ENCODE measurements around the gene TAP1. TPM values are rescaled to one million over a fixed set of nuclear protein-coding genes. Genes with fewer than 3 reads are reported as not detected.
A peak's percentile ranks its signal among the peaks of the same experiment; 100 is the strongest.

TAP1 gene
- total RNA-seq, 1 donor from 2014 or later, result 63.9 TPM

- H3K27ac ChIP-seq, result no peak overlapping the region
- peaks cover 17% of the 10 kb centered on the region for H3K4me1 ChIP-seq
- no peaks in the 10 kb centered on the region for H3K36me3 ChIP-seq
- no peaks in the 10 kb centered on the region for H3K27me3 ChIP-seq (ENCODE audit: low read depth)
- no peak overlapping the region for H3K4me3 ChIP-seq
- no peak for ATAC-seq
- DNase-seq, result no peak
- no peaks in the 10 kb centered on the region for H3K9me3 ChIP-seq
- no peak for TF ChIP-seq CTCF (IDR thresholded peaks at IDR 0.05)
- intact Hi-C loops (cut with DNase I), result loop anchor here (10.0 kb wide), 1 partner anchor 96 kb away; no protein-coding TSS in a partner anchor
These were observed 35.1 kb upstream of the TAP1 start for GRCh38 chr6:32888576-32888975.

GRCh38 chr6:32887616-32888015, 34.1 kb upstream of the TAP1 start:
- Histone ChIP-seq H3K4me3 (no peak overlapping the region), H3K9me3 (no peaks in the 10 kb centered on the region), H3K27ac (no peak overlapping the region), H3K27me3 (ENCODE audit: low read depth) (no peaks in the 10 kb centered on the region), H3K36me3 (no peaks in the 10 kb centered on the region), H3K4me1 (peaks cover 13% of the 10 kb centered on the region)
- intact Hi-C loops (cut with DNase I), result loop anchor here (10.0 kb wide), 1 partner anchor 97 kb away; no protein-coding TSS in a partner anchor
- no peak for ATAC-seq
- DNase-seq, result no peak
- no peak for TF ChIP-seq CTCF (IDR thresholded peaks at IDR 0.05)

DNA sequence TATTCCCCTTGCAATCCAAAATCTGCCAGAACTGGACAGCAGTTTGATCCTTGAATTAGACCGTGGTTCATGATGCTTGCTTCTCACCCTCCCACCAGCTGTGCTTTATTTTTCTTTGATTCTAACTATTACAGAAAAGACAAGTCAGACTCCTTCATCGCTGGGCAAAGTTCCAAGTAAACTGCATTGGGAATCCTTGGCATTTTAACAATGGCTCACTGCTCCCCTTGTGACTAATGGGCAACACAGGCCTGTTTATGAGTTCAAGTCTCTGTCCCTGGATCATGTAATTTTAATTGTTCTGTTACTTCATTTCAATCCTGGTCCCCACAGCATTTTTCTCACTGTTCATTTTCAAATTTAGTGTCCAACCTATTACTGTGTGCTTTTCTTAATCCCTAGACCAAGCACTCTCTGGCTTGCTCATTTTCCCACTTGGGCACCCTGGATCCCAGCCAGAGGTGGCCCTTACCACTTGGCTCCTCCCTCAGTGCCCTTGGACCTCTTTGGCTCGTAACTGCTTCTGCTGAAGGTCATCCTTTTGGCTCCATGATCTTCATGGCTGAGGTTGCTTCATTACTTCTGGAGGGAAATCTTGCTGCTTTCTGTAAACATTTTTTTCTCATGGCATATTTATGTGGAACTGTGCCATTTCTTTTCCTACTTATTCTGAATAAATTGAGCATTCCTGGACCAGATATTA, 33.3 kb upstream of the TAP1 start:
- ATAC-seq (no peak), DNase-seq (no peak)
- no peak for TF ChIP-seq CTCF (IDR thresholded peaks at IDR 0.05)
- Histone ChIP-seq H3K27ac (no peak overlapping the region), H3K9me3 (no peaks in the 10 kb centered on the region), H3K36me3 (no peaks in the 10 kb centered on the region), H3K27me3 (ENCODE audit: low read depth) (no peaks in the 10 kb centered on the region), H3K4me1 (peaks cover 13% of the 10 kb centered on the region), H3K4me3 (no peak overlapping the region)
- intact Hi-C loops (cut with DNase I), result loop anchor here (10.0 kb wide), 1 partner anchor 98 kb away; no protein-coding TSS in a partner anchor

- intact Hi-C loops (cut with DNase I), result loop anchor here (10.0 kb wide), 1 partner anchor 99 kb away; no protein-coding TSS in a partner anchor
- Histone ChIP-seq H3K4me3 (no peak overlapping the region), H3K27ac (no peak overlapping the region), H3K36me3 (no peaks in the 10 kb centered on the region), H3K9me3 (no peaks in the 10 kb centered on the region), H3K4me1 (peaks cover 13% of the 10 kb centered on the region), H3K27me3 (ENCODE audit: low read depth) (no peaks in the 10 kb centered on the region)
- DNase-seq, result no peak
- peak; percentile 61 for TF ChIP-seq CTCF (IDR thresholded peaks at IDR 0.05)
- peak; percentile 60 to 64 for ATAC-seq
These were observed 32.3 kb upstream of the TAP1 start for GRCh38 chr6:32885698-32886286.

DNA sequence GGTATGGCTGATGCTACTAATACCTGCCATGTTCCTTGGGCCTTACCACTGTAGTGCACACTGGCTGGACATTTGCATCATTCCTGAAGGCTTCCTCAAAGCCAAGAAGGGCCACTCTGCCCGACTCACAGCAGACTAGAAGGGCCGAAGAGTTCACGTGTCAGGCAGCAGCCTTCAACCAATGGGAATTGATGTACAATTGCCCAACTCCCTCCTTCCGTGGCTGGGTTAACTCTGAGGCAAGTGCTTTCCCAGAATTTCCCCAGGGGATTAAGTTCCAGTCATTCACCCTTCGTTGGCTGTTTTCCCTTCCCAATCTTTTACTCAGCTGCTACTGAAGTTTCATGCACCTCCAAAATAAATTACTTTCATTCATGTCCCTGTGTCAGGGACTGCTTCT, 30.3 kb upstream of the TAP1 start:
- intact Hi-C loops (cut with DNase I), result loop anchor here (10.0 kb wide), 1 partner anchor 101 kb away; no protein-coding TSS in a partner anchor
- Histone ChIP-seq H3K4me3 (no peak overlapping the region), H3K27ac (no peak overlapping the region), H3K27me3 (ENCODE audit: low read depth) (no peaks in the 10 kb centered on the region), H3K36me3 (no peaks in the 10 kb centered on the region), H3K4me1 (peaks cover 13% of the 10 kb centered on the region), H3K9me3 (no peaks in the 10 kb centered on the region)
- DNase-seq, result peak; percentile 64
- no peak for TF ChIP-seq CTCF (IDR thresholded peaks at IDR 0.05)
- ATAC-seq, result peak; percentile 86 to 88

All from lower lobe of right lung (tissue), 2 donors.